ENCODE data around the gene ANKFY1.

GRCh38 chr17:4262703-4263102 is 1.1 kb downstream of the ANKFY1 start:
- TF ChIP-seq POLR2A (IDR thresholded peaks at IDR 0.05; ENCODE audit: low read depth, low read length) (no peak), EZH2 (IDR thresholded peaks at IDR 0.05; ENCODE audit: borderline replicate concordance, low read depth, low read length, severe bottlenecking) (no peak), MAX (IDR thresholded peaks at IDR 0.05; ENCODE audit: insufficient read depth, insufficient read length) (no peak)
- TF ChIP-seq, protein P1, sequence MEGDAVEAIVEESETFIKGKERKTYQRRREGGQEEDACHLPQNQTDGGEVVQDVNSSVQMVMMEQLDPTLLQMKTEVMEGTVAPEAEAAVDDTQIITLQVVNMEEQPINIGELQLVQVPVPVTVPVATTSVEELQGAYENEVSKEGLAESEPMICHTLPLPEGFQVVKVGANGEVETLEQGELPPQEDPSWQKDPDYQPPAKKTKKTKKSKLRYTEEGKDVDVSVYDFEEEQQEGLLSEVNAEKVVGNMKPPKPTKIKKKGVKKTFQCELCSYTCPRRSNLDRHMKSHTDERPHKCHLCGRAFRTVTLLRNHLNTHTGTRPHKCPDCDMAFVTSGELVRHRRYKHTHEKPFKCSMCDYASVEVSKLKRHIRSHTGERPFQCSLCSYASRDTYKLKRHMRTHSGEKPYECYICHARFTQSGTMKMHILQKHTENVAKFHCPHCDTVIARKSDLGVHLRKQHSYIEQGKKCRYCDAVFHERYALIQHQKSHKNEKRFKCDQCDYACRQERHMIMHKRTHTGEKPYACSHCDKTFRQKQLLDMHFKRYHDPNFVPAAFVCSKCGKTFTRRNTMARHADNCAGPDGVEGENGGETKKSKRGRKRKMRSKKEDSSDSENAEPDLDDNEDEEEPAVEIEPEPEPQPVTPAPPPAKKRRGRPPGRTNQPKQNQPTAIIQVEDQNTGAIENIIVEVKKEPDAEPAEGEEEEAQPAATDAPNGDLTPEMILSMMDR (IDR thresholded peaks at IDR 0.05; ENCODE audit: extremely low read depth in 1 of 2, insufficient read depth in 1 of 2, low read depth in 1 of 2, low read length in 2 of 2): no peak

Data from endothelial cell of umbilical vein (primary cell).